Dermis blood vessel endothelial cell (primary cell): ENCODE data around the gene SHISAL2A. TPM values are rescaled to one million over a fixed set of nuclear protein-coding genes. Genes with fewer than 3 reads are reported as not detected.
"Not testable (repeated sequence)": the region's sequence is repeated elsewhere in the genome, so short reads cannot be mapped to it uniquely, and the experiment has no call there.

Source experiments
- DNase-seq: peaks from one replicate; pipeline ENCODE4 v3.0.0; 2010
- total RNA-seq: library from RNA; depleted of rRNA; stranded (reverse); fragments of >200 nt; gene quantifications from 2 replicates; pipeline ENCODE4 v1.2.3, GENCODE V29; 2014

The SHISAL2A gene
- total RNA-seq, 1 donor from 2014 or later: not detected

- DNase-seq: no peak
Measured at GRCh38 chr1:52686830-52687229, 53.9 kb downstream of the SHISAL2A start.

GRCh38 chr1:52691821-52692220 lies 58.9 kb downstream of the SHISAL2A start:
- DNase-seq: no peak

DNA sequence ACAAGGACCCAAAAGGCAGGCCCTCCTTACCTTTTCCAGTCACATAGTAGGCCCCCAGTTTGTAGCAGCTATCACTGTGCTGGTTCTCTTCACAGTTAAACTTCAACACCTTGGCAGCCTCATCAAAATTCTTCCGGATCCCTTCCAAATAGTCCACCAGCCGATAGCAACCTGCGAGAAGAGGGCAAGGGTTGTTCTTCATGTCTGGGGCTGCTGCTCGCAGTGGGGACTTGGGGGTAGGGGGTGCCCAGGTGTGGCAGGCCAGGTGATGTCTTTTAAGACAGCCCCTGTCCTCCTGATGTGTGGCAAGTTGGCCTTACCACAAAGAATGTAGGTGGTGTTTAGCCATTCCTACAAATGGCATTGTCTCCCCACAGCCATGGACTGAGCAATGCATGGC lies 59.7 kb downstream of the SHISAL2A start:
- DNase-seq: no peak

- not testable (repeated sequence) for DNase-seq
Measured at GRCh38 chr1:52693351-52693750, 60.4 kb downstream of the SHISAL2A start.

GRCh38 chr1:52693843-52694242 lies 60.9 kb downstream of the SHISAL2A start:
- no peak for DNase-seq

- no peak for DNase-seq
Measured at GRCh38 chr1:52695627-52696026, 62.7 kb downstream of the SHISAL2A start.

DNA sequence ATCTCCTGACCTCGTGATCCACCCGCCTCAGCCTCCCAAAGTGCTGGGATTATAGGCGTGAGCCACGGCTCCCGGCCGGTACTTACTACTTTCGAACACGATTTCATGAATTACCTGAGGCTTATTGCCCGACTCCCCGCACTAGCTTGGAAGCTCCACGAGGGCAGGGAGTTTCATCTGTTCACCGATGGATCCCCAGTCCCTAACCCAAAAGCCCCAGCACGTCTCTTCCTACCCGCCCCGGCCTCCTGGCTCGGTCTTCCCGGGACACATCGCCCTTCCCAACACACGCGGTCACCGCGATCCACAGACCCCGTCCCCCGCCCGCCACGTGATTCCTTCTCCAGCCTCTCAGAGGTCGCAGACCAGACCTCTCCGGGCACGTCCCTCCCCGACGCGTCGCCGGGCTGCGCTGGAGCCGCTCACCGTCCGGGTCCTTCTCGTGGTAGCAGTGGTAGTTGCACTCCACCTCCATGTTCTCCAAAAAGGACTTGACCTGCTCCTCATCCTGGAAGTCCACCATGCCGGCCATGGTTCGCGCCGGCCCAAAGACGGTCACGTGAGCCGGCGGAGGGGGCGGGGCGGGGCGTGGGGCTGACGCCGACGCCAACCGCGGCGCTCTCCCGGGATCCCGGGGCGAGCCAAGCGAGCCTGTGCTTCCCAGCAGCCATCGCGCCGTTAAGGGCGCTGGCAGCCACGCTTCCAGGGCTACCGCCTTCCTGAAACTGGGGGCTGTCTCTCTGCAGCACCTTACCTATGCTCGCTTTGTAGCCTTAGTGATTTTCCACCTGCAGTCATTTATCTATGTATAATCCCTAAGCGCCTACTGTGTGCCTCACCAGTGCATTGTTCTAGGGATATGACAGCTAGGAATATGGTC lies 65.1 kb downstream of the SHISAL2A start, which contains the start of gene COA7:
Gene COA7, minus strand, starts transcription at position 553 of the 880 bp plus-strand sequence. Its CDS starts 21 bp downstream, at position 532.
- peak; percentile 88 for DNase-seq

DNA sequence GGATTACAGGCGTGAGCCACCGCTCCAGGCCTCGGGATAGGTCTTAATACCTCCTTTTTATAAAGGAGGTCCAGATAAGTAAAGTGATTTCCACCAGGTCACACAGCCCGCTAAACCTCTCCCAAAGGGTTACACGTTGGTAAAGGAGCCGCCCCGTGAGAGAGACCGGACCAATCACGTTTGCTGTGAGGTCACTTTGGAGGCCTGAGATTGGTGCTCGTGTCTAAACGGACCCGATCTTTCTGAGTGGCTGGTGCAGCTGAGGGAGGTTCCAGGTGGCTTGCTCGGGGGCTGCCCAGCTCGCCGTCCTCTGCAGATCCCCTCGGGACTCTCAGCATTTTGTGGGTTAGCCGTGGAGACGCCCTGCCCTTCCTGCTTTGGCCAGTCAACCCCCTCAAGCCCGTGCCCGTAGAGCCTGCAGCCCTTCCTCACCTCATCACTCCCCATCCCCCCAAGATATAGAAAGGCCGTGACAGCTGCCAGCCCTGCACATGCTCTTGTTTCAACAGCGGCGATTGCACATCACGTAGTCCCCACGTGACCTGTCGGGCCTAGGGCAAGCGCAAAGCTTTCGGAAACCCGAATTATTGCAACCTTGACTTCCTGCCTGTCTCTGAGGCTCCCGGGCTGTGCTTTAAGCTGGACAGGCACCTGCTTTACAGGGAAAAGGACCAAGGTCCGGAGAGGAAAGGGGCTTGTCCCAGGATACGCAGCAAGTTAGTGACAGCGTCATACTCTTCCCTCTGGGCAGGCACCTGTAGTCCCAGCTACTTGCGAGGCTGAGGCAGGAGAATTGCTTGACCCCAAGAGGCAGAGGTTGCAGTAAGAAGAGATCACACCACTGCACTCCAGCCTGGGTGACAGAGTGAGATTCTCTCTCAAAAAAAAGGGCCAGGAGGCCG lies 70.2 kb downstream of the SHISAL2A start:
- DNase-seq: peak; percentile 94

- DNase-seq: no peak
Measured at GRCh38 chr1:52706136-52706670, 73.2 kb downstream of the SHISAL2A start.

Other genes with a start within 250 kb of the SHISAL2A start
- gene ORC1, start 228.7 kb upstream of the SHISAL2A start, total RNA-seq: 2.9 and 11.2 TPM in 2 replicates
- gene PRPF38A, start 228.6 kb upstream of the SHISAL2A start, total RNA-seq: 15.1 and 23.0 TPM in 2 replicates
- 24.8 and 28.3 TPM in 2 replicates for gene TUT4, start 80.1 kb upstream of the SHISAL2A start, total RNA-seq
- 7.1 and 24.3 TPM in 2 replicates for gene GPX7, start 30.8 kb upstream of the SHISAL2A start, total RNA-seq
- gene COA7, start 65.2 kb downstream of the SHISAL2A start, total RNA-seq: 12.6 and 17.2 TPM in 2 replicates
- 45.0 and 49.7 TPM in 2 replicates for gene ZYG11B, start 93.3 kb downstream of the SHISAL2A start, total RNA-seq
- gene ZYG11A, start 209.6 kb downstream of the SHISAL2A start, total RNA-seq: 0.17 and 1.2 TPM in 2 replicates